ENCODE measurements around the gene NDEL1.

Gene NDEL1

GRCh38 chr17:8469964-8470363, 34.3 kb downstream of the NDEL1 start:
- Histone ChIP-seq H3K4me3 (ENCODE audit: insufficient read length, low read depth) (no peak overlapping the region), H3K9ac (ENCODE audit: insufficient read length, low read depth) (no peak overlapping the region), H3K27me3 (ENCODE audit: insufficient read depth, insufficient read length) (no peaks in the 10 kb centered on the region), H3K4me1 (ENCODE audit: insufficient read depth, insufficient read length) (no peaks in the 10 kb centered on the region), H3K36me3 (ENCODE audit: insufficient read depth, insufficient read length, low read length) (peaks cover 64% of the 10 kb centered on the region), H3K9me3 (ENCODE audit: insufficient read depth, low read length) (no peaks in the 10 kb centered on the region)
- no peak for TF ChIP-seq SUZ12 (IDR thresholded peaks at IDR 0.05; ENCODE audit: extremely low read depth, insufficient read depth, insufficient read length)
- TF ChIP-seq YY1 (IDR thresholded peaks at IDR 0.05; ENCODE audit: insufficient read depth, insufficient read length): no peak
- no peak for TF ChIP-seq ZNF274 (IDR thresholded peaks at IDR 0.05; ENCODE audit: low read depth, low read length)
- DNase-seq (ENCODE audit: low read depth, low spot score): no peak

DNA sequence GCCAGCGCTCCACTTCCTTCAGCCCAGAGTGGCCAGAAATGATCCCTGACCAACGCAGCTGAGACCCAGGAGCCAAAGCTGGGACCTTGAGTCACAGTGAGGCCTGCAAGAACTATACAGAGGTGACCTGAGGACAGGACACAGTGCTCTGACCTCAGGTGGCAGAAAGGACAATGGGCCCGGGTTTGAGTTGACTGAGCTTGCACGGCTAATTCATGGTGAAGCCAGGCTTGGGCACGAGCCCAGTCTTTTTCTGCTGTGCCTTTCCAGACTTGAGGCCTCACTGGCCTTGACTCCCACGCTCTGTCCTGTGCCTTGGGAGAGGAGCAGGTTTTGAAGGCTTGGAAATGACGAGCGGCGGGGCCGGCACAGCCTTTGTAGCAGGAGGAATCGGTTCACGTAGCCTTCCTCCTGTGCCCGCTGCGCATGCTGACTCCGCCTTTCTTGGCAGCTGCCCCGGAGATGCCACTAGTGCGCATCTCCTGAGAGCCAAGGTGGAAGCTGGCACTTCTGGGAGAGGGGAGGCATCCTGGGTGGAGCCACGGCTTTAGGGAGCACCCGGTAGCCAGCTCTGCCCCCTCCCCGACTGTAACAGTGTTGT, 34.9 kb downstream of the NDEL1 start:
- H3K36me3 ChIP-seq (ENCODE audit: insufficient read depth, insufficient read length, low read length): peaks cover 67% of the 10 kb centered on the region
- H3K9me3 ChIP-seq (ENCODE audit: insufficient read depth, low read length): no peaks in the 10 kb centered on the region
- no peaks in the 10 kb centered on the region for H3K4me1 ChIP-seq (ENCODE audit: insufficient read depth, insufficient read length)
- DNase-seq (ENCODE audit: low read depth, low spot score): no peak
- TF ChIP-seq ZNF274 (IDR thresholded peaks at IDR 0.05; ENCODE audit: low read depth, low read length): no peak
- no peak for TF ChIP-seq YY1 (IDR thresholded peaks at IDR 0.05; ENCODE audit: insufficient read depth, insufficient read length)
- no peak for TF ChIP-seq SUZ12 (IDR thresholded peaks at IDR 0.05; ENCODE audit: extremely low read depth, insufficient read depth, insufficient read length)
- H3K4me3 ChIP-seq (ENCODE audit: insufficient read length, low read depth): no peak overlapping the region
- H3K9ac ChIP-seq (ENCODE audit: insufficient read length, low read depth): no peak overlapping the region
- no peaks in the 10 kb centered on the region for H3K27me3 ChIP-seq (ENCODE audit: insufficient read depth, insufficient read length)

DNA sequence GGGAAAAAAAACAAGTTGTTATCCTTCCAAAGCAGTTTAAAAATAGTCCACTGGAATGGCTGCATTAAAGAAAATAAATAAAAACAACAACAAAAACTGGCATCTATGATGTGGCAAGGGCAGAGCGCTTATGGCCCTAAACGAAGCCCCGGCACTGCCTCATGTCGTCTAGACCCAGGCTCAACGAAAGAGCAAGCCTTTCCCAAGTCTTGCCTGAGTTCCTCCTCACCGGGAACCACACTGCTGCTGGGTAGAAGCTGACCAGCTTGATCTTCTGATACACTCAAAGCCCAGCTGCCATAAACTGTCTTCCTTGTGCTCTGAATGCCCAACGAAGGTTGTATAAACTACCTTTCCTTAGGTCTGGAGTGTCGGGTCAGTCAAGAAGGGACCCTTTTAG, 37.0 kb downstream of the NDEL1 start:
- Histone ChIP-seq H3K27me3 (ENCODE audit: insufficient read depth, insufficient read length) (no peaks in the 10 kb centered on the region), H3K4me1 (ENCODE audit: insufficient read depth, insufficient read length) (no peaks in the 10 kb centered on the region), H3K4me3 (ENCODE audit: insufficient read length, low read depth) (no peak overlapping the region), H3K9ac (ENCODE audit: insufficient read length, low read depth) (no peak overlapping the region), H3K9me3 (ENCODE audit: insufficient read depth, low read length) (no peaks in the 10 kb centered on the region), H3K36me3 (ENCODE audit: insufficient read depth, insufficient read length, low read length) (peaks cover 76% of the 10 kb centered on the region)
- no peak for DNase-seq (ENCODE audit: low read depth, low spot score)
- TF ChIP-seq SUZ12 (IDR thresholded peaks at IDR 0.05; ENCODE audit: extremely low read depth, insufficient read depth, insufficient read length): no peak

DNA sequence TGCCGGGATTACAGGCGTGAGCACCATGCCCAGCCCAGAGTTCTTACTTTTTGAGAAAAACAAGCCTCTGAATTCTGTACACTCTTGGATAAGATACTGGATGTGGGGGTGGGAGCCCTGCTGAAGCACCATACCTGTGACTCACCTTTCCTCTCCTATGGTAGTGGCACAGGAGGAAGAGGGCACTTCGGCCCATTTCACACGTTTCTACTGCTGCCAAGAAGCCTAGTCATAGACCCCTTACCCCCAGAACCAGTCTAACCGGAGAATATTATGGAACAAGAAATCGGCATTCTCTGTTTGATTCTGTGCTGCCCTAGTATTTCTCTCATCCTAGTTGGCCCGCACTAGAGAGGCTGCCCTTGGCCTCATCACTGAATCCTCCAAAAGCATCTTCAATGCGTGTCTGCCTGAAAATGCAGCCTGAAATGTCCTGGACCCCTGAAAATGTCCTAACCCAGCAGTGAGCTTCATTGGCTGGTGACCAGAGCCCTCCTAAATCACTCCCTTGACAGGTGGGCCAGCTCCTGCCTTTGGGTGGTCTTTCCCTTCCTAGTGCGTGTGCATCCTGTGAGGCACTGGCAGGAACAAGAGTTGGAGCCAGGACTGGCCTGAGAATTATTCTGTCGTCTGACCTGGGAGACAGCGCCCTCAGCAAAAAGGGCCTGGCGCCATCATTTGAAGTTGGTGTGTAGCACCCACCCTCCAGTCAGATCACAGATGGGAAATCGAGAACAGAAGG, 37.9 kb downstream of the NDEL1 start:
- DNase-seq (ENCODE audit: low read depth, low spot score): no peak
- peaks cover 77% of the 10 kb centered on the region for H3K36me3 ChIP-seq (ENCODE audit: insufficient read depth, insufficient read length, low read length)
- no peak overlapping the region for H3K4me3 ChIP-seq (ENCODE audit: insufficient read length, low read depth)
- H3K4me1 ChIP-seq (ENCODE audit: insufficient read depth, insufficient read length): no peaks in the 10 kb centered on the region
- H3K27me3 ChIP-seq (ENCODE audit: insufficient read depth, insufficient read length): no peaks in the 10 kb centered on the region
- H3K9me3 ChIP-seq (ENCODE audit: insufficient read depth, low read length): no peaks in the 10 kb centered on the region
- TF ChIP-seq ZNF274 (IDR thresholded peaks at IDR 0.05; ENCODE audit: low read depth, low read length): no peak
- no peak for TF ChIP-seq YY1 (IDR thresholded peaks at IDR 0.05; ENCODE audit: insufficient read depth, insufficient read length)
- no peak for TF ChIP-seq SUZ12 (IDR thresholded peaks at IDR 0.05; ENCODE audit: extremely low read depth, insufficient read depth, insufficient read length)
- no peak overlapping the region for H3K9ac ChIP-seq (ENCODE audit: insufficient read length, low read depth)

DNA sequence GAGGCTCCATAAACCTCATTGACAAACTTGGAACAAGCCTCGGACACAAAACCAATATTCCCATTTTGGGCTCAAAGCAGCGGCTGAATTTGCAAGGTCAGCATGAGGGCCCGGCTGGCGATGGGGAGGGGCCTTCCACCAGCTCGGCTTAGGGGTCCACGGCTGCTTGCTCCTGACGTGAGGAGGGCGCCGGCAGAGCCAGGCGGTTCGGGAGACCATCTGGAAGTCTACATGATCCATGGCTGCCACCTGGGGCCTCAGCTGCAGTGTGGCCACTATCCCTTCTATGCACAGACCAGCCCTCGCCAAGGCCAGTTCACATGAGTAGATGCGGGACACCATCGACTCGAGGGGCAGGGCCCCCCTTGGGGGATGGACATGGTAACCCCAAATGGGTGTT, 39.1 kb downstream of the NDEL1 start:
- DNase-seq (ENCODE audit: low read depth, low spot score): no peak
- TF ChIP-seq YY1 (IDR thresholded peaks at IDR 0.05; ENCODE audit: insufficient read depth, insufficient read length): no peak
- TF ChIP-seq ZNF274 (IDR thresholded peaks at IDR 0.05; ENCODE audit: low read depth, low read length): no peak
- TF ChIP-seq SUZ12 (IDR thresholded peaks at IDR 0.05; ENCODE audit: extremely low read depth, insufficient read depth, insufficient read length): no peak
- H3K27me3 ChIP-seq (ENCODE audit: insufficient read depth, insufficient read length): no peaks in the 10 kb centered on the region
- H3K4me1 ChIP-seq (ENCODE audit: insufficient read depth, insufficient read length): no peaks in the 10 kb centered on the region
- no peak overlapping the region for H3K9ac ChIP-seq (ENCODE audit: insufficient read length, low read depth)
- no peaks in the 10 kb centered on the region for H3K9me3 ChIP-seq (ENCODE audit: insufficient read depth, low read length)
- no peak overlapping the region for H3K4me3 ChIP-seq (ENCODE audit: insufficient read length, low read depth)
- H3K36me3 ChIP-seq (ENCODE audit: insufficient read depth, insufficient read length, low read length): peaks cover 89% of the 10 kb centered on the region

DNA sequence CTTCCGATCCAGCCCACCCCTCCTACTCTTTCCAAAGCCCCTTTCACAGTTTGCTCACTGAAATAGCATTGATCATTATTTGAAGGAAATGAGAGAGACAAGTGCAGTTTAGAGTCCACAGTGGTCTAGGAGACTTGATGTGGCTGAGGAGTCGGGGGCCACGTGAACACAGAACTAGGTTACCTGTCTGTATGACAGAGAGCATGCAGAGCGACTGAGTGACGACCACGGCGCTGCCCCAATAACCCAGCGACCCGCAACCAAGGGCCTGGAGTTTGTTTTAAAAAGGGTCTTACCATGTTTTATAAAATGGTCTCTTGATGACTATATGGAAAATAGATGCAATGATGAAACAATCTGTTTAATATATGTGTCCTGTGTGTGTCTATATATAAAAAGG, 39.5 kb downstream of the NDEL1 start:
- Histone ChIP-seq H3K9ac (ENCODE audit: insufficient read length, low read depth) (no peak overlapping the region), H3K9me3 (ENCODE audit: insufficient read depth, low read length) (no peaks in the 10 kb centered on the region), H3K36me3 (ENCODE audit: insufficient read depth, insufficient read length, low read length) (peaks cover 89% of the 10 kb centered on the region), H3K4me3 (ENCODE audit: insufficient read length, low read depth) (no peak overlapping the region), H3K4me1 (ENCODE audit: insufficient read depth, insufficient read length) (no peaks in the 10 kb centered on the region), H3K27me3 (ENCODE audit: insufficient read depth, insufficient read length) (no peaks in the 10 kb centered on the region)
- TF ChIP-seq SUZ12 (IDR thresholded peaks at IDR 0.05; ENCODE audit: extremely low read depth, insufficient read depth, insufficient read length) (no peak), YY1 (IDR thresholded peaks at IDR 0.05; ENCODE audit: insufficient read depth, insufficient read length) (no peak)
- DNase-seq (ENCODE audit: low read depth, low spot score): no peak

GRCh38 chr17:8475781-8476180, 40.1 kb downstream of the NDEL1 start:
- TF ChIP-seq YY1 (IDR thresholded peaks at IDR 0.05; ENCODE audit: insufficient read depth, insufficient read length) (no peak), SUZ12 (IDR thresholded peaks at IDR 0.05; ENCODE audit: extremely low read depth, insufficient read depth, insufficient read length) (no peak), ZNF274 (IDR thresholded peaks at IDR 0.05; ENCODE audit: low read depth, low read length) (no peak)
- Histone ChIP-seq H3K9me3 (ENCODE audit: insufficient read depth, low read length) (no peaks in the 10 kb centered on the region), H3K36me3 (ENCODE audit: insufficient read depth, insufficient read length, low read length) (peaks cover 89% of the 10 kb centered on the region), H3K4me3 (ENCODE audit: insufficient read length, low read depth) (no peak overlapping the region), H3K9ac (ENCODE audit: insufficient read length, low read depth) (no peak overlapping the region), H3K27me3 (ENCODE audit: insufficient read depth, insufficient read length) (no peaks in the 10 kb centered on the region), H3K4me1 (ENCODE audit: insufficient read depth, insufficient read length) (no peaks in the 10 kb centered on the region)
- DNase-seq (ENCODE audit: low read depth, low spot score): no peak

Data from NT2/D1 (cell line).